ENCODE measurements around the gene IL22RA1. TPM values are rescaled to one million over a fixed set of nuclear protein-coding genes. Genes with fewer than 3 reads are reported as not detected.

Gene IL22RA1
- total and polyA plus RNA-seq, 2 of the 8 experiments (the other 6 are each of a cell fraction or from before 2014, with no cell fraction given), result 0.17 to 0.32 TPM

DNA sequence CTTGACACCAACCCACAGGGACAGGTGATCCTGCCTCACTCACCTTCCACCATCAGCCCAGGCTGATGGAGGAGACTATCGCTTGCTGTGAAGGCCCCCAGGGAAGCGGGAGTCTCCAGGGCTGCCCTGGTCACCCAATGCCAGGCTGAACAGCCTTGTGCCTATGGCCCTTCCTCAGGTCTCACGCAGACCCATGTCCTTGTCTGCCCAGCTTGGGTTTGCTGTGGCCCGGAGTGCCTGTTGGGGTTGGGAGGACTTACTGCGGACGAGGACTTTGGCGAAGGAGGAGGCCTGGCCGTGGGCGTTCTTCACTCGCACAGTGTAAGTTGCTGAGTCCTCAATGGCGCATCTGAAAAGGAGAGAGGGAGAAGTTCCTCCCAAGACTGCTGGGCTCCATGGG lies 45.3 kb downstream of the IL22RA1 start:
- Histone ChIP-seq H2BK15ac (ENCODE audit: low read length) (no peak overlapping the region), H3K56ac (replicated peaks; ENCODE audit: insufficient read length, low read depth, low read length) (no peak overlapping the region), H3K4me3 (ENCODE audit: extremely low read depth in 1 of 4, insufficient read depth in 2 of 4, low read depth in 3 of 4, low read length in 4 of 4) (no peak overlapping the region), H3K9me3 (ENCODE audit: insufficient read depth in 2 of 2, low read depth in 1 of 2, low read length in 1 of 2) (no peaks in the 10 kb centered on the region), H3K23me2 (ENCODE audit: low read depth, low read length) (no peaks in the 10 kb centered on the region), H3K23ac (ENCODE audit: insufficient read length) (no peak overlapping the region), H3K4me2 (ENCODE audit: insufficient read depth in 1 of 2, low read depth in 2 of 2, low read length in 2 of 2) (no peak overlapping the region), H2BK20ac (ENCODE audit: low read length) (no peak overlapping the region), H2BK120ac (replicated peaks; ENCODE audit: low read depth, low read length) (no peak overlapping the region), H4K5ac (ENCODE audit: insufficient read length, low read depth, low read length) (no peak overlapping the region), H3K79me1 (ENCODE audit: low read depth, low read length) (no peaks in the 10 kb centered on the region), H2BK12ac (ENCODE audit: low read depth, low read length) (no peak overlapping the region; the same call in 1 of the 2 replicates), H3K79me2 (ENCODE audit: control insufficient read depth in 1 of 2, insufficient read depth in 2 of 2, low read length in 2 of 2) (no peaks in the 10 kb centered on the region), H2AFZ (ENCODE audit: low read length) (no peak overlapping the region), H3K4me1 (replicated peaks in 1 of 4; ENCODE audit: control insufficient read depth in 3 of 4, insufficient read depth in 4 of 4, low read length in 3 of 4) (peaks cover 0 to 6% (median 2%) of the 10 kb centered on the region in 4 experiments; a peak in 3 of 7 replicates), H3K9ac (replicated peaks in 1 of 4; ENCODE audit: extremely low read depth in 1 of 4, low read depth in 3 of 4, low read length in 3 of 4) (no peak overlapping the region), H3K27me3 (replicated peaks in 1 of 4; ENCODE audit: control insufficient read depth in 3 of 4, extremely low read depth in 1 of 4, insufficient read depth in 3 of 4, low read length in 3 of 4) (no peaks in the 10 kb centered on the region), H2AK5ac (ENCODE audit: low read depth, low read length) (no peak overlapping the region), H2BK5ac (ENCODE audit: low read depth, low read length) (peak overlapping the region; percentile 1; the same call in 1 of the 2 replicates), H4K91ac (replicated peaks; ENCODE audit: insufficient read length, low read length) (no peak overlapping the region), H4K20me1 (replicated peaks in 1 of 2; ENCODE audit: control insufficient read depth in 1 of 2, insufficient read depth in 2 of 2, low read length in 2 of 2) (no peaks in the 10 kb centered on the region), H3K4ac (replicated peaks; ENCODE audit: insufficient read length, low read depth, low read length) (no peak overlapping the region), H4K8ac (ENCODE audit: extremely low read depth, insufficient read depth, low read length) (no peak overlapping the region), H3K36me3 (ENCODE audit: control insufficient read depth in 2 of 4, insufficient read depth in 4 of 4, low read length in 3 of 4) (no peaks in the 10 kb centered on the region), H3K27ac (ENCODE audit: low read depth, low read length) (no peak overlapping the region), H3K14ac (ENCODE audit: insufficient read length) (no peak overlapping the region), H3K18ac (ENCODE audit: extremely low read depth, low read length) (no peak overlapping the region)
- FAIRE-seq (no peak), DNase-seq (ENCODE audit: low read depth in 1 of 2, low spot score in 2 of 2) (no peak)
- ChIA-PET POLR2A (ENCODE audit: partially characterized antibody) (interaction anchor here (0.8 to 2.6 kb wide), 3 partner anchors 13 to 53 kb away, joined by 3 to 13 read pairs (median 4); no protein-coding TSS in a partner anchor), CTCF (ENCODE audit: partially characterized antibody) (interaction anchor here (1.2 kb wide), 1 partner anchor 24 kb away, joined by 3 read pairs; no protein-coding TSS in a partner anchor)
- whole genome bisulfite sequencing, 2 experiments (ENCODE audit: extremely low coverage in 1 of 2, insufficient coverage in 1 of 2, insufficient read length in 1 of 2, insufficient replicate concordance in 2 of 2, low coverage in 1 of 2, low lambda C conversion rate in 2 of 2, missing lambda C conversion rate in 1 of 2), result 90% methylated on average over 11 of the region's 11 CpGs; no CpG with 5 or more reads in 1 of the 2 experiments
- TF ChIP-seq GABPA (IDR thresholded peaks at IDR 0.05; ENCODE audit: borderline replicate concordance, insufficient read depth, low read length) (no peak), KDM5A (IDR thresholded peaks at IDR 0.05; ENCODE audit: low read length) (no peak), MAFK (IDR thresholded peaks at IDR 0.05; ENCODE audit: low read depth, low read length) (no peak), EP300 (IDR thresholded peaks at IDR 0.05; ENCODE audit: borderline replicate concordance in 1 of 2, low read depth in 2 of 2, low read length in 2 of 2) (no peak), CBX8 (IDR thresholded peaks at IDR 0.05; ENCODE audit: borderline replicate concordance, low read depth, low read length) (no peak), HDAC2 (IDR thresholded peaks at IDR 0.05; ENCODE audit: borderline replicate concordance in 1 of 2, low read depth in 2 of 2, low read length in 2 of 2) (no peak)
- TF ChIP-seq, protein P1, sequence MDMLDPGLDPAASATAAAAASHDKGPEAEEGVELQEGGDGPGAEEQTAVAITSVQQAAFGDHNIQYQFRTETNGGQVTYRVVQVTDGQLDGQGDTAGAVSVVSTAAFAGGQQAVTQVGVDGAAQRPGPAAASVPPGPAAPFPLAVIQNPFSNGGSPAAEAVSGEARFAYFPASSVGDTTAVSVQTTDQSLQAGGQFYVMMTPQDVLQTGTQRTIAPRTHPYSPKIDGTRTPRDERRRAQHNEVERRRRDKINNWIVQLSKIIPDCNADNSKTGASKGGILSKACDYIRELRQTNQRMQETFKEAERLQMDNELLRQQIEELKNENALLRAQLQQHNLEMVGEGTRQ (IDR thresholded peaks at IDR 0.05; ENCODE audit: low read length), result no peak
